Activated CD8-positive, alpha-beta T cell treated with anti-CD3 and anti-CD28 coated beads, Interleukin-2, amount 10 ng/mL, durations not matched to agents 7 days and 5 days (primary cell): Measurements from ENCODE around the gene PLEKHG4B. TPM values are rescaled to one million over a fixed set of nuclear protein-coding genes. Genes with fewer than 3 reads are reported as not detected.

Source experiments
- ATAC-seq: fragments of 150-1000 bp; cut with Tn5 transposase; one replicate; pipeline ENCODE4 v1.10.0; 2021; ENCODE audit warnings: moderate library complexity
- CTCF ChIA-PET: fragments of 350-600 bp; sonication (Branson Sonifier 250); formaldehyde crosslinking; loops from one replicate; lab custom pipeline; 2021; ENCODE audit warnings: antibody characterized with exemption; lab: Charles Lee
- POLR2A ChIA-PET: fragments of 350-600 bp; sonication (Branson Sonifier 250); formaldehyde crosslinking; loops from one replicate; lab custom pipeline; 2021; ENCODE audit warnings: antibody characterized with exemption; lab: Charles Lee
- DNase-seq: peaks from one replicate; pipeline ENCODE4 v3.0.0-alpha.2; 2020
- H3K27ac Mint-ChIP-seq: one replicate; pipeline ENCODE4 v1.8.0; 2021; ENCODE audit warnings: mild to moderate bottlenecking, mixed read lengths
- H3K27me3 Mint-ChIP-seq: one replicate; pipeline ENCODE4 v1.8.0; 2021; ENCODE audit warnings: low read depth, mixed read lengths
- H3K36me3 Mint-ChIP-seq: one replicate; pipeline ENCODE4 v1.8.0; 2021; ENCODE audit warnings: low read depth, mixed read lengths
- H3K4me1 Mint-ChIP-seq: one replicate; pipeline ENCODE4 v1.8.0; 2021; ENCODE audit warnings: low read depth, mixed read lengths
- H3K4me3 Mint-ChIP-seq: one replicate; pipeline ENCODE4 v1.8.0; 2021; ENCODE audit warnings: mild to moderate bottlenecking, mixed read lengths
- H3K9me3 Mint-ChIP-seq: one replicate; pipeline ENCODE4 v1.8.0; 2022; ENCODE audit warnings: mixed read lengths; ENCODE audit not compliant: insufficient read depth
- total RNA-seq, 2 experiments: library from RNA; stranded (reverse); gene quantifications; one replicate each; pipeline ENCODE4 v1.2.3, GENCODE V29; 2021

The PLEKHG4B gene
- total RNA-seq, 2 experiments from 2014 or later, result not detected

- Mint-ChIP-seq H3K27ac (no peak overlapping the region), H3K4me3 (no peak overlapping the region), H3K9me3 (peaks cover 10% of the 10 kb centered on the region), H3K27me3 (peaks cover 13% of the 10 kb centered on the region), H3K4me1 (no peaks in the 10 kb centered on the region), H3K36me3 (no peaks in the 10 kb centered on the region)
- ChIA-PET CTCF (no interaction called here), POLR2A (no interaction called here)
- ATAC-seq (no peak), DNase-seq (no peak)
These were observed 36.5 kb downstream of the PLEKHG4B start for GRCh38 chr5:128446-128845.

GRCh38 chr5:129148-129547 lies 37.2 kb downstream of the PLEKHG4B start:
- no peak overlapping the region for H3K4me3 Mint-ChIP-seq
- no peak for DNase-seq
- H3K4me1 Mint-ChIP-seq, result no peaks in the 10 kb centered on the region
- peaks cover 10% of the 10 kb centered on the region for H3K27me3 Mint-ChIP-seq
- no peak for ATAC-seq
- H3K9me3 Mint-ChIP-seq, result peaks cover 6% of the 10 kb centered on the region
- POLR2A ChIA-PET, result no interaction called here
- no peak overlapping the region for H3K27ac Mint-ChIP-seq
- no peaks in the 10 kb centered on the region for H3K36me3 Mint-ChIP-seq
- CTCF ChIA-PET, result no interaction called here

- no peak for DNase-seq
- H3K36me3 Mint-ChIP-seq, result no peaks in the 10 kb centered on the region
- H3K27ac Mint-ChIP-seq, result no peak overlapping the region
- no peaks in the 10 kb centered on the region for H3K4me1 Mint-ChIP-seq
- CTCF ChIA-PET, result no interaction called here
- peaks cover 6% of the 10 kb centered on the region for H3K9me3 Mint-ChIP-seq
- ATAC-seq, result no peak
- POLR2A ChIA-PET, result no interaction called here
- H3K27me3 Mint-ChIP-seq, result peaks cover 10% of the 10 kb centered on the region
- no peak overlapping the region for H3K4me3 Mint-ChIP-seq
These were observed 37.9 kb downstream of the PLEKHG4B start for GRCh38 chr5:129820-130219.

GRCh38 chr5:130601-131131 lies 38.7 kb downstream of the PLEKHG4B start:
- DNase-seq (no peak), ATAC-seq (no peak)
- Mint-ChIP-seq H3K9me3 (peaks cover 6% of the 10 kb centered on the region), H3K27ac (no peak overlapping the region), H3K4me1 (no peaks in the 10 kb centered on the region), H3K27me3 (peaks cover 7% of the 10 kb centered on the region), H3K4me3 (no peak overlapping the region), H3K36me3 (no peaks in the 10 kb centered on the region)
- ChIA-PET CTCF (no interaction called here), POLR2A (no interaction called here)

- Mint-ChIP-seq H3K4me3 (no peak overlapping the region), H3K9me3 (no peaks in the 10 kb centered on the region), H3K27me3 (peaks cover 7% of the 10 kb centered on the region), H3K4me1 (no peaks in the 10 kb centered on the region), H3K27ac (no peak overlapping the region), H3K36me3 (no peaks in the 10 kb centered on the region)
- POLR2A ChIA-PET, result no interaction called here
- ATAC-seq, result no peak
- CTCF ChIA-PET, result no interaction called here
- DNase-seq, result no peak
These were observed 44.9 kb downstream of the PLEKHG4B start for GRCh38 chr5:136901-137300.

GRCh38 chr5:137741-138140 lies 45.8 kb downstream of the PLEKHG4B start:
- H3K9me3 Mint-ChIP-seq, result no peaks in the 10 kb centered on the region
- no peak overlapping the region for H3K27ac Mint-ChIP-seq
- no peak overlapping the region for H3K4me3 Mint-ChIP-seq
- POLR2A ChIA-PET, result no interaction called here
- H3K4me1 Mint-ChIP-seq, result no peaks in the 10 kb centered on the region
- CTCF ChIA-PET, result no interaction called here
- H3K36me3 Mint-ChIP-seq, result no peaks in the 10 kb centered on the region
- peaks cover 7% of the 10 kb centered on the region for H3K27me3 Mint-ChIP-seq
- DNase-seq, result no peak
- ATAC-seq, result no peak

GRCh38 chr5:138936-139335 lies 47.0 kb downstream of the PLEKHG4B start:
- Mint-ChIP-seq H3K9me3 (no peaks in the 10 kb centered on the region), H3K27me3 (peaks cover 7% of the 10 kb centered on the region), H3K4me3 (no peak overlapping the region), H3K27ac (no peak overlapping the region), H3K4me1 (no peaks in the 10 kb centered on the region), H3K36me3 (no peaks in the 10 kb centered on the region)
- ChIA-PET POLR2A (no interaction called here), CTCF (no interaction called here)
- ATAC-seq (no peak), DNase-seq (no peak)

GRCh38 chr5:139579-140442 lies 47.8 kb downstream of the PLEKHG4B start:
- no peak for DNase-seq
- Mint-ChIP-seq H3K4me1 (no peaks in the 10 kb centered on the region), H3K9me3 (no peaks in the 10 kb centered on the region), H3K36me3 (no peaks in the 10 kb centered on the region), H3K27ac (no peak overlapping the region), H3K27me3 (peaks cover 7% of the 10 kb centered on the region), H3K4me3 (no peak overlapping the region)
- POLR2A ChIA-PET, result no interaction called here
- no peak for ATAC-seq
- CTCF ChIA-PET, result no interaction called here

GRCh38 chr5:140443-140829 lies 48.5 kb downstream of the PLEKHG4B start:
- ChIA-PET CTCF (no interaction called here), POLR2A (no interaction called here)
- no peak overlapping the region for H3K4me3 Mint-ChIP-seq
- no peak for DNase-seq
- no peaks in the 10 kb centered on the region for H3K9me3 Mint-ChIP-seq
- H3K4me1 Mint-ChIP-seq, result no peaks in the 10 kb centered on the region
- no peak overlapping the region for H3K27ac Mint-ChIP-seq
- ATAC-seq, result no peak
- peaks cover 7% of the 10 kb centered on the region for H3K27me3 Mint-ChIP-seq
- H3K36me3 Mint-ChIP-seq, result no peaks in the 10 kb centered on the region

GRCh38 chr5:141211-141610 lies 49.2 kb downstream of the PLEKHG4B start:
- Mint-ChIP-seq H3K9me3 (no peaks in the 10 kb centered on the region), H3K4me1 (no peaks in the 10 kb centered on the region), H3K4me3 (no peak overlapping the region), H3K27me3 (peaks cover 7% of the 10 kb centered on the region), H3K27ac (no peak overlapping the region), H3K36me3 (no peaks in the 10 kb centered on the region)
- DNase-seq (no peak), ATAC-seq (no peak)
- ChIA-PET POLR2A (no interaction called here), CTCF (no interaction called here)

GRCh38 chr5:141761-142160 lies 49.8 kb downstream of the PLEKHG4B start:
- POLR2A ChIA-PET, result no interaction called here
- CTCF ChIA-PET, result no interaction called here

GRCh38 chr5:142246-142810 lies 50.4 kb downstream of the PLEKHG4B start:
- CTCF ChIA-PET, result no interaction called here
- H3K27ac Mint-ChIP-seq, result no peak overlapping the region
- H3K4me1 Mint-ChIP-seq, result no peaks in the 10 kb centered on the region
- POLR2A ChIA-PET, result no interaction called here
- no peaks in the 10 kb centered on the region for H3K36me3 Mint-ChIP-seq
- no peak overlapping the region for H3K4me3 Mint-ChIP-seq
- H3K9me3 Mint-ChIP-seq, result peaks cover 3% of the 10 kb centered on the region
- H3K27me3 Mint-ChIP-seq, result no peaks in the 10 kb centered on the region
- ATAC-seq (no peak), DNase-seq (no peak)

More at GRCh38 chr5:141761-142160, 49.8 kb downstream of the PLEKHG4B start:
- no peak for ATAC-seq
- no peak for DNase-seq
- no peaks in the 10 kb centered on the region for H3K4me1 Mint-ChIP-seq
- no peak overlapping the region for H3K27ac Mint-ChIP-seq
- H3K36me3 Mint-ChIP-seq, result no peaks in the 10 kb centered on the region
- no peaks in the 10 kb centered on the region for H3K9me3 Mint-ChIP-seq
- H3K27me3 Mint-ChIP-seq, result peaks cover 4% of the 10 kb centered on the region
- no peak overlapping the region for H3K4me3 Mint-ChIP-seq
